GM21529 (cell line): ENCODE measurements around the gene GSTT2B.
"Not testable (repeated sequence)": the region's sequence is repeated elsewhere in the genome, so short reads cannot be mapped to it uniquely, and the experiment has no call there.

Experiments used
- ATAC-seq: cut with Tn5 transposase; IDR thresholded peaks from one replicate; pipeline ENCODE4 v1.9.1; 2021; ENCODE audit not compliant: unreplicated experiment

Gene GSTT2B

DNA sequence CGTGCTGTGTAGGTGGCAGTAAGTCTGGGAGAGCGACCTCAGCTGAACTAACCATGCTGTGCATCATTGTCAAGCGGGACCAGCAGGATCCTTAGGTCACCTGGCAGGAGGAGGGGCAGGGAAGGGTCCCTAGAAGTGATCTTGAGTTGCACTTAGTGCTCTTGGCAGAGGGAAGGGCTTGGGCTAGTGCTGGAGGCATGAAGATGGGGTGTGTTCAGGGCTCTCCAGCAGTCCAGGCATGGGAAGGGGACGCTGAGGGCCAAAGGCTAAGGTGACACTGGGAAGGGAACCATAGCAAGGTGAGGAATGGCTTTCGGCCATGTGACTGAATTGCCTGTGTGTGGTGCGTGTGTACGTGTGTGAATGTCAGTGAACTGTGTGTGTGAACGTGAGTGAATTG is 25.1 kb upstream of the GSTT2B start:
- not testable (repeated sequence) for ATAC-seq

- ATAC-seq, result no peak
These were observed 23.4 kb upstream of the GSTT2B start for GRCh38 chr22:23984430-23984829.

GRCh38 chr22:23980567-23980966 is 19.6 kb upstream of the GSTT2B start:
- not testable (repeated sequence) for ATAC-seq

GRCh38 chr22:23979557-23980240 is 18.7 kb upstream of the GSTT2B start, which contains the start of gene GSTT2:
Gene GSTT2, plus strand, starts transcription at chr22:23980134.
- not testable (repeated sequence) for ATAC-seq

DNA sequence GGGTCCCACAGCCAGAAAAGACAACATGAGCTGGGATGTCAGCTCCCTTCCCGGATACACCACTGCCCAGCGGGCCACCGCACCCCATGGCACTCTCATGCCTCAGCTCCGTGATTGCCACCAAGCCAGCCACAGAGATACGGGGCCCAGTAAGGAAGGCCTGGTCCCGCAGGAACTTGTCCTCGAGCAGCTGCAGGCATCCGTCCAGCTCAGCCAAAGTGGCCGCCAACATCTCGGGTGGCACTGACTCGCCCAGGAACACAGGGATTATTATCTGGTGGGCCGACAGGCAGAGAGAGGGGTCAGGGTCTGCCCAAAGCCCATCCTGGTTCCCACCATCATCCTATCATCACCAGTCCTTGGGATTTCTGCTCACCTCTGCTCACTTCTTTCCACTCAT is 16.3 kb upstream of the GSTT2B start:
- not testable (repeated sequence) for ATAC-seq

DNA sequence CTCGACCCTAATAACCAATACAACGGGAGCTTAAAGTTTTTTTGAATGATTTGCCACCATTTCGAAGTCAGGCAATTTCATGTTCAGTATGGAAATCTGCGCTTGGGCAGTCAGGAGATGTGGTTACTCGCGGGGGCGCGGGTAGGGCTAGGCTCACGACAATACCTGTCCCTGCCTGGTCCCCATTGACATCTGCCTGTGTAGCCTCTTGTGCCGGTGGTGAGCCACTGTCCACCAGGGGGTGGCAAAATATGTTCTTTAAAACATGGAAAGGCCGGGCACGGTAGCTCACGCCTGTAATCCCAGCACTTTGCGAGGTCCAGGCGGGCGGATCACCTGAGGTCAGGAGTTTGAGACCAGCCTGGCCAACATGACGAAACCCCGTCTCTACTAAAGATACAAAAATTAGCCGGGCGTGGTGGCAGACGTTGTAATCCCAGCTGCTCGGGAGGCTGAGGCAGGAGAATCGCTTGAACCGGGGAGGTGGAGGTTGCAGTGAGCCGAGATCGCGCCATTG is 13.9 kb upstream of the GSTT2B start:
- ATAC-seq, result peak; percentile 41

GRCh38 chr22:23974345-23974744 is 13.3 kb upstream of the GSTT2B start, which contains the start of gene DDT:
Gene DDT, minus strand, starts transcription at chr22:23974441. Its CDS starts 27 bp downstream, at chr22:23974414.
- ATAC-seq, result peak; percentile 89

DNA sequence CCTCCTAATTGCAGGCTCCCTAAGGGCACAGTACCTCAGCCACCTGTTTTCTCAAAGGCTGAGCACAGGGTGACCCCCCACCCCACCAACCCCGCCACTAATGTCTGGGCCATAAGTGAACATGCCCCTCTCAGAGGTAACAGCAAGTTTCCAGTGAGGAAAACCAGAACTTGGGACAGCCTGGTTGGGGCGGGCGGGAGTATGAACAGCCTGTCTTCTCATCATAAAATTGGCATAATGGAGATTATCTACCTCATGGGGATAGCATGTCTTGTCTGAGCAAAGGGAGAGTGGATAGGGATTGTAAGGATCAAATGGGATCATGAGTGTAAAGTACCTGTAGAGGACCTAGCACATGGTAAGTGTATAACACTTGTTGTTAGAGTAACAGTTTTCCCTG is 10.9 kb upstream of the GSTT2B start:
- not testable (repeated sequence) for ATAC-seq

GRCh38 chr22:23970816-23971486 is 10.0 kb upstream of the GSTT2B start:
- ATAC-seq, result no peak

DNA sequence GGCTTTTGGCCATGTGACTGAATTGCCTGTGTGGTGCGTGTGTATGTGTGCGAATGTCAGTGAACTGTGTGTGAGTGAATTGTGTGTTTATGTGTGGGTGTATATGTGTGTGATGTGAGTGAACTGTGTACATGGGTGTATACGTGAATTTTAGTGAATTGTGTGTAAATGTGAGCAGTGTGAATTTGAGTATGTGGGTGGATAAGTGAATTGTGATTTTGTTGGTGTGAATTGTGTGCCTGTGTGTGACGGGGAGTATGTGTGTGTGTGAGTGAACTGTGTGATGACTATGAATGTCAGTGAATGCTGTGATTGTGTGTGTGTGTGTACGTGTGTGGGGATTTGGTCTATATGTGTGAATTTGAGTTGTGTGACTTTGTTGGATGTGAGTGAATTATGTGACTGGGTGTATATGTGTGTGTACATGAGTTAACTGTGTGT is 9.2 kb upstream of the GSTT2B start:
- ATAC-seq, result no peak

- no peak for ATAC-seq
These were observed 8.1 kb upstream of the GSTT2B start for GRCh38 chr22:23969071-23969470.

DNA sequence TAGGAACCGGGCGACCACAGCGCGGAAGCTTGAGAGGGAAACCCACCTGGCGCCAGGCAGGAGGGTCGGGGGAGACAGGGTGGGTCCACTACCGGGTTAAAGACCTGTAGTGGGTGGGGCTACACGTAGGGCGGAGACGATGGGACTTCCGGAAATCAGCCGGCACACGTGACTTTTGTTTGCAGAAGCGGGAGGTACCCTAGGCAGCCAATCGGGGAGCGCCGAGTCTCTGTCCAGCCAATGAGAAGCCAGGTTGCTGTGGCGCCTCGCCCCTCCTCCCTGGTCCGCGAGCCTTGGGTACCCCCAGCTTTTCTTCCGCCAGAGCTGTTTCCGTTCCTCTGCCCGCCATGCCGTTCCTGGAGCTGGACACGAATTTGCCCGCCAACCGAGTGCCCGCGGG is 5.6 kb upstream of the GSTT2B start, which contains the start of gene DDTL:
Gene DDTL, plus strand, starts transcription at position 321 of the 400 bp plus-strand sequence. Its CDS starts 27 bp downstream, at position 348.
- peak; percentile 90 for ATAC-seq

- peak; percentile 36 for ATAC-seq
These were observed 5.1 kb upstream of the GSTT2B start for GRCh38 chr22:23966094-23966493.

GRCh38 chr22:23956301-23956900 is 4.6 kb downstream of the GSTT2B start:
- not testable (repeated sequence) for ATAC-seq

- ATAC-seq, result not testable (repeated sequence)
These were observed 5.1 kb downstream of the GSTT2B start for GRCh38 chr22:23955886-23956285.

- ATAC-seq, result not testable (repeated sequence)
These were observed 6.0 kb downstream of the GSTT2B start for GRCh38 chr22:23954991-23955305.

GRCh38 chr22:23954193-23954990 is 6.6 kb downstream of the GSTT2B start:
- ATAC-seq, result not testable (repeated sequence)

GRCh38 chr22:23953485-23953884 is 7.5 kb downstream of the GSTT2B start:
- ATAC-seq, result not testable (repeated sequence)

DNA sequence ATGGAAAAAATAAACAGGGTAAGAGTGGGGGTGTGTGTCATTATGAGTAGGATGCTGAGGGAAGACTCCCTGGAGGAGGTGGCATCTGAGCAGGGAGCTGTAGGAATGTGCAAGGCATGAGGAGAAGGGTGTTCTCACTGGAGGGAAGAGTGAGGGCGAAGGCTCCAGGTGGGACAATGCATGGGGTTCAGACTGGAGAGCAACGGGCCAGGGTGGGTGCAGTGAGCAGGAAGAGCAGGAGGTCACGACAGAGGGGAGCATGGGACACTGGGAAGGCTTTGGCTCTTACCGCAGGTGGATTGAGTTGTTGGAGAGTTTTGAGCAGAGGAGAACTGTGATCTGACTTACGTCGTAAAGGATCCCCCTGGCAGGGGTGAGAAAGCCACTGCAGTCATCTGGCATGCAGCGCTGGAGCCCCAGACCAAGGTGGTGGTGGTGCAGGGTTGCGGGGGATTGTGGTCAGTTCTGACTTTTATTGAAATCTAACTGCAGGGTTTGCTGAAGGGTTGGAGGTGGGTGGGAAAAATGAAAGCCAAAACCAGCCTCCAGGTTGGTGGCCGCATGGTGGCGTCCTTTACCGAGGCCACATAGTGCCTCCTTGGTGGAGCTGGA is 8.1 kb downstream of the GSTT2B start:
- ATAC-seq, result not testable (repeated sequence)

- not testable (repeated sequence) for ATAC-seq
These were observed 9.6 kb downstream of the GSTT2B start for GRCh38 chr22:23951383-23951782.
